SK-N-SH treated with all-trans-retinoic acid at 6 μM for 48 hours (cell line): ENCODE measurements around the gene KRTAP17-1.

ENCODE experiments used
- ATAC-seq: fragments of 200-7000 bp; cut with Tn5 transposase; 3 replicates; pipeline ENCODE4 v1.9.1; 2020; ENCODE audit warnings: mild to moderate bottlenecking, moderate library complexity
- ARNTL ChIP-seq: fragments of 450-650 bp; formaldehyde crosslinking; IDR thresholded peaks from 2 replicates; pipeline ENCODE4 v1.5.0; 2020; ENCODE audit warnings: low read depth, mild to moderate bottlenecking, moderate library complexity, borderline replicate concordance
- ESRRG ChIP-seq: fragments of 250-450 bp; sonication (Bioruptor Pico); IDR thresholded peaks from 2 replicates; pipeline ENCODE4 v1.6.1; 2021; ENCODE audit warnings: mild to moderate bottlenecking
- GLIS3 ChIP-seq: fragments of 250-450 bp; sonication (Bioruptor Pico); IDR thresholded peaks from 2 replicates; pipeline ENCODE4 v1.5.0; 2020; ENCODE audit warnings: mild to moderate bottlenecking, moderate library complexity
- ISL1 ChIP-seq: fragments of 250-450 bp; sonication (Bioruptor Pico); IDR thresholded peaks from 2 replicates; pipeline ENCODE4 v2.1.2; 2022; ENCODE audit warnings: mild to moderate bottlenecking, moderate library complexity
- OSR1 ChIP-seq: fragments of 250-450 bp; sonication (Bioruptor Pico); IDR thresholded peaks from 2 replicates; pipeline ENCODE4 v1.8.0; 2022; ENCODE audit warnings: moderate library complexity, mild to moderate bottlenecking, inconsistent platforms
- SNAI2 ChIP-seq: fragments of 250-450 bp; sonication (Bioruptor Pico); IDR thresholded peaks from 2 replicates; pipeline ENCODE4 v1.5.0; 2020; ENCODE audit warnings: mild to moderate bottlenecking, moderate library complexity
- TCF4 ChIP-seq: fragments of 250-450 bp; sonication (Bioruptor Pico); IDR thresholded peaks from 2 replicates; pipeline ENCODE4 v1.8.0; 2021; ENCODE audit warnings: mild to moderate bottlenecking, moderate library complexity, borderline replicate concordance
- TOX ChIP-seq: fragments of 250-450 bp; sonication (Bioruptor Pico); IDR thresholded peaks from 2 replicates; pipeline ENCODE4 v1.8.0; 2021; ENCODE audit warnings: mild to moderate bottlenecking, moderate library complexity, borderline replicate concordance
- ZC3H10 ChIP-seq: fragments of 250-450 bp; sonication (Bioruptor Pico); IDR thresholded peaks from 2 replicates; pipeline ENCODE4 v1.5.1; 2021; ENCODE audit warnings: mild to moderate bottlenecking, moderate library complexity
- ZFP3 ChIP-seq: fragments of 250-450 bp; sonication (Bioruptor Pico); IDR thresholded peaks from 2 replicates; pipeline ENCODE4 v1.5.0; 2020; ENCODE audit warnings: mild to moderate bottlenecking, moderate library complexity
- ZFP30 ChIP-seq: fragments of 450-650 bp; formaldehyde crosslinking; IDR thresholded peaks from 2 replicates; pipeline ENCODE4 v1.5.0; 2022; ENCODE audit warnings: mild to moderate bottlenecking, moderate library complexity
- ZNF70 ChIP-seq: fragments of 450-650 bp; formaldehyde crosslinking; IDR thresholded peaks from 2 replicates; pipeline ENCODE4 v1.5.0; 2020; ENCODE audit warnings: mild to moderate bottlenecking, moderate library complexity
- TF ChIP-seq, protein P1 (sequence below): fragments of 250-450 bp; sonication (Bioruptor Pico); IDR thresholded peaks from 2 replicates; pipeline ENCODE4 v1.8.0; 2020; ENCODE audit warnings: mild to moderate bottlenecking, moderate library complexity, borderline replicate concordance
- TF ChIP-seq, protein P2 (sequence below): fragments of 250-450 bp; sonication (Bioruptor Pico); IDR thresholded peaks from 2 replicates; pipeline ENCODE4 v1.5.1; 2021; ENCODE audit warnings: mild to moderate bottlenecking, moderate library complexity
- TF ChIP-seq, protein P3 (sequence below): fragments of 250-450 bp; sonication (Bioruptor Pico); IDR thresholded peaks from 2 replicates; pipeline ENCODE4 v1.5.0; 2020; ENCODE audit warnings: mild to moderate bottlenecking, moderate library complexity
- TF ChIP-seq, protein P4 (sequence below): fragments of 250-450 bp; sonication (Bioruptor Pico); IDR thresholded peaks from 2 replicates; pipeline ENCODE4 v1.5.1; 2020; ENCODE audit warnings: low read depth, mild to moderate bottlenecking, moderate library complexity
- TF ChIP-seq, protein P5 (sequence below): fragments of 250-450 bp; sonication (Bioruptor Pico); IDR thresholded peaks from 2 replicates; pipeline ENCODE4 v1.8.0; 2021; ENCODE audit warnings: low read depth, mild to moderate bottlenecking, moderate library complexity, borderline replicate concordance

The KRTAP17-1 gene

DNA sequence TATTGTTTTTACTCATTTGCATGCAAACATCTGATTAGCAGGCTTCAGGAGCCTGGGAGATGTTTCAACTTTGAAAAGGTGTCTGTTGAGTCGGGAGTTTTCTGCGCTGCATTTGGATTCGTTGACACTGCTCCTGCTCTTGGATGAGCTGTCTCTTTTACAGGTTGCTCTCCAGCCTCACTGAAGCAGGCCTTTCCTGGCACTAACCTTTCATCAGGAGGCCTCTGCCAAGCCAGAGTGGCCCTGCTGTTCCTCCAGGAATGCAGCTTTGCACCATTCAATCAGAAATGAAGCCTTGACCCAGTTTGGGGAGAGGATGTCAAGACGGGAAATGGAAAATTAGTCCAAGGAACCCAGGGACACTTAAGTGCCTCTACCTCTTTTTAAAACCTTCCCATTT is 12.5 kb downstream of the KRTAP17-1 start:
- TF ChIP-seq, protein P1, sequence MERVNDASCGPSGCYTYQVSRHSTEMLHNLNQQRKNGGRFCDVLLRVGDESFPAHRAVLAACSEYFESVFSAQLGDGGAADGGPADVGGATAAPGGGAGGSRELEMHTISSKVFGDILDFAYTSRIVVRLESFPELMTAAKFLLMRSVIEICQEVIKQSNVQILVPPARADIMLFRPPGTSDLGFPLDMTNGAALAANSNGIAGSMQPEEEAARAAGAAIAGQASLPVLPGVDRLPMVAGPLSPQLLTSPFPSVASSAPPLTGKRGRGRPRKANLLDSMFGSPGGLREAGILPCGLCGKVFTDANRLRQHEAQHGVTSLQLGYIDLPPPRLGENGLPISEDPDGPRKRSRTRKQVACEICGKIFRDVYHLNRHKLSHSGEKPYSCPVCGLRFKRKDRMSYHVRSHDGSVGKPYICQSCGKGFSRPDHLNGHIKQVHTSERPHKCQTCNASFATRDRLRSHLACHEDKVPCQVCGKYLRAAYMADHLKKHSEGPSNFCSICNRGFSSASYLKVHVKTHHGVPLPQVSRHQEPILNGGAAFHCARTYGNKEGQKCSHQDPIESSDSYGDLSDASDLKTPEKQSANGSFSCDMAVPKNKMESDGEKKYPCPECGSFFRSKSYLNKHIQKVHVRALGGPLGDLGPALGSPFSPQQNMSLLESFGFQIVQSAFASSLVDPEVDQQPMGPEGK (CRISPR knock-in tag): no peak
- TF ChIP-seq, protein P2, sequence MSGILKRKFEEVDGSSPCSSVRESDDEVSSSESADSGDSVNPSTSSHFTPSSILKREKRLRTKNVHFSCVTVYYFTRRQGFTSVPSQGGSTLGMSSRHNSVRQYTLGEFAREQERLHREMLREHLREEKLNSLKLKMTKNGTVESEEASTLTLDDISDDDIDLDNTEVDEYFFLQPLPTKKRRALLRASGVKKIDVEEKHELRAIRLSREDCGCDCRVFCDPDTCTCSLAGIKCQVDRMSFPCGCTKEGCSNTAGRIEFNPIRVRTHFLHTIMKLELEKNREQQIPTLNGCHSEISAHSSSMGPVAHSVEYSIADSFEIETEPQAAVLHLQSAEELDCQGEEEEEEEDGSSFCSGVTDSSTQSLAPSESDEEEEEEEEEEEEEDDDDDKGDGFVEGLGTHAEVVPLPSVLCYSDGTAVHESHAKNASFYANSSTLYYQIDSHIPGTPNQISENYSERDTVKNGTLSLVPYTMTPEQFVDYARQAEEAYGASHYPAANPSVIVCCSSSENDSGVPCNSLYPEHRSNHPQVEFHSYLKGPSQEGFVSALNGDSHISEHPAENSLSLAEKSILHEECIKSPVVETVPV: no peak
- TF ChIP-seq ISL1 (CRISPR knock-in tag) (no peak), SNAI2 (CRISPR knock-in tag) (no peak), TCF4 (CRISPR knock-in tag) (no peak), ARNTL (CRISPR knock-in tag) (no peak), ZFP30 (CRISPR knock-in tag) (no peak), ESRRG (CRISPR knock-in tag) (no peak), ZNF70 (CRISPR knock-in tag) (no peak), ZFP3 (CRISPR knock-in tag) (no peak)
- TF ChIP-seq, protein P3, sequence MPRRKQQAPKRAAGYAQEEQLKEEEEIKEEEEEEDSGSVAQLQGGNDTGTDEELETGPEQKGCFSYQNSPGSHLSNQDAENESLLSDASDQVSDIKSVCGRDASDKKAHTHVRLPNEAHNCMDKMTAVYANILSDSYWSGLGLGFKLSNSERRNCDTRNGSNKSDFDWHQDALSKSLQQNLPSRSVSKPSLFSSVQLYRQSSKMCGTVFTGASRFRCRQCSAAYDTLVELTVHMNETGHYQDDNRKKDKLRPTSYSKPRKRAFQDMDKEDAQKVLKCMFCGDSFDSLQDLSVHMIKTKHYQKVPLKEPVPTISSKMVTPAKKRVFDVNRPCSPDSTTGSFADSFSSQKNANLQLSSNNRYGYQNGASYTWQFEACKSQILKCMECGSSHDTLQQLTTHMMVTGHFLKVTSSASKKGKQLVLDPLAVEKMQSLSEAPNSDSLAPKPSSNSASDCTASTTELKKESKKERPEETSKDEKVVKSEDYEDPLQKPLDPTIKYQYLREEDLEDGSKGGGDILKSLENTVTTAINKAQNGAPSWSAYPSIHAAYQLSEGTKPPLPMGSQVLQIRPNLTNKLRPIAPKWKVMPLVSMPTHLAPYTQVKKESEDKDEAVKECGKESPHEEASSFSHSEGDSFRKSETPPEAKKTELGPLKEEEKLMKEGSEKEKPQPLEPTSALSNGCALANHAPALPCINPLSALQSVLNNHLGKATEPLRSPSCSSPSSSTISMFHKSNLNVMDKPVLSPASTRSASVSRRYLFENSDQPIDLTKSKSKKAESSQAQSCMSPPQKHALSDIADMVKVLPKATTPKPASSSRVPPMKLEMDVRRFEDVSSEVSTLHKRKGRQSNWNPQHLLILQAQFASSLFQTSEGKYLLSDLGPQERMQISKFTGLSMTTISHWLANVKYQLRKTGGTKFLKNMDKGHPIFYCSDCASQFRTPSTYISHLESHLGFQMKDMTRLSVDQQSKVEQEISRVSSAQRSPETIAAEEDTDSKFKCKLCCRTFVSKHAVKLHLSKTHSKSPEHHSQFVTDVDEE (CRISPR knock-in tag): no peak
- TF ChIP-seq, all 23 proteins: peak for 0
- no peak for ATAC-seq

DNA sequence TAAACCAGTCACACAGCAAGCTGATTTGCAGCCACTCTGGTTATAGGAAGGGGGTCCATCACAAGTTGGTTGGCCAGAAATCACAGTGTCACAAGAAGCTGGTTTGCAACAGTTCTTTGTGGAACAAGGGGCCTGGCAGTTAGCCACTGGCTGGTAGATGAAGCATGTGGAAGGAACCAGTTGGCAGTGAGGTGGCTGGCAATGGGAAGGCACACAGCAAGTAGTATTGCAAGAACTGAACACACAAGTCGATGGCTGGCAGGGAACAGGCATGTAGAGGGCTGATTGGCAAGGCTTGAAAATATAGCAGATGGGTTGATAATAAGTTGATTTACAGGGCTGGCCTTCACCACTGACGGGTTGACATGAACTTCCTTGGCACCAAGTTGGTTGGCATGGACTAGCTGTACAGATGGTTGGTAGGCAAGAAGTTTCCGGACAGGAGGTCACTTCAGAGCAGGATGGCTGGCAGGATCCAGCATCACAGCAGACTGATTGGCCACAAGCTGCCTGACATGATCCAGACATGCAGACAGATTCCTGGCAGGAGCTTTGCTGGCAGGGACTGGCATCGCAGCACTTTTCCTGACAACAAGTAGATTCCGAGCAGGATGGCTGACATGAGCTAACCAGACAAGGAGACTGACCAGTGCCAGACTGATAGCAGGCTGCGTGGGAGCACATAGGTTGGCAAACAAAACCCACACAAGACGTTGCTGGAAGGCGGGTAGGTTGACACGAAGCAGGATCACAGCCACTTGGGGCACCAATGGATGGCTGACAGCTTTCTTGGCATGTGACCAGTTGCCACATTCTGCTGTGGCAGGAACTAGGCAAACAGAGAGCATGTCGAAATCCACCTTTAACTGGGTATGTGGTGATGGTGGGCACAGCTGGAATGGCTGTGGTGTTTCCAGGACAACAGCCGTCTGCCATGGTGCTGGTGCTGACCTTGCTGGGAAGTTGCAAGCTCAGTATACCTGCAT is 13.3 kb downstream of the KRTAP17-1 start, which contains the start of gene KRTAP29-1:
Gene KRTAP29-1 (minus strand): TSS at position 936 of the 986 bp plus-strand sequence. CDS start 0 bp downstream, at position 936.
- no peak; the same call in 2 of the 3 replicates for ATAC-seq
- TF ChIP-seq, protein P4, sequence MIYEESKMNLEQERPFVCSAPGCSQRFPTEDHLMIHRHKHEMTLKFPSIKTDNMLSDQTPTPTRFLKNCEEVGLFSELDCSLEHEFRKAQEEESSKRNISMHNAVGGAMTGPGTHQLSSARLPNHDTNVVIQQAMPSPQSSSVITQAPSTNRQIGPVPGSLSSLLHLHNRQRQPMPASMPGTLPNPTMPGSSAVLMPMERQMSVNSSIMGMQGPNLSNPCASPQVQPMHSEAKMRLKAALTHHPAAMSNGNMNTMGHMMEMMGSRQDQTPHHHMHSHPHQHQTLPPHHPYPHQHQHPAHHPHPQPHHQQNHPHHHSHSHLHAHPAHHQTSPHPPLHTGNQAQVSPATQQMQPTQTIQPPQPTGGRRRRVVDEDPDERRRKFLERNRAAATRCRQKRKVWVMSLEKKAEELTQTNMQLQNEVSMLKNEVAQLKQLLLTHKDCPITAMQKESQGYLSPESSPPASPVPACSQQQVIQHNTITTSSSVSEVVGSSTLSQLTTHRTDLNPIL (CRISPR knock-in tag): no peak
- TF ChIP-seq, protein P3 (CRISPR knock-in tag): no peak
- TF ChIP-seq TOX (CRISPR knock-in tag) (no peak), SNAI2 (CRISPR knock-in tag) (no peak), ZC3H10 (CRISPR knock-in tag) (no peak), ESRRG (CRISPR knock-in tag) (no peak), ZNF70 (CRISPR knock-in tag) (no peak), OSR1 (CRISPR knock-in tag) (no peak), GLIS3 (CRISPR knock-in tag) (no peak), ZFP3 (CRISPR knock-in tag) (no peak), ISL1 (CRISPR knock-in tag) (no peak), TCF4 (CRISPR knock-in tag) (no peak)
- TF ChIP-seq, protein P5, sequence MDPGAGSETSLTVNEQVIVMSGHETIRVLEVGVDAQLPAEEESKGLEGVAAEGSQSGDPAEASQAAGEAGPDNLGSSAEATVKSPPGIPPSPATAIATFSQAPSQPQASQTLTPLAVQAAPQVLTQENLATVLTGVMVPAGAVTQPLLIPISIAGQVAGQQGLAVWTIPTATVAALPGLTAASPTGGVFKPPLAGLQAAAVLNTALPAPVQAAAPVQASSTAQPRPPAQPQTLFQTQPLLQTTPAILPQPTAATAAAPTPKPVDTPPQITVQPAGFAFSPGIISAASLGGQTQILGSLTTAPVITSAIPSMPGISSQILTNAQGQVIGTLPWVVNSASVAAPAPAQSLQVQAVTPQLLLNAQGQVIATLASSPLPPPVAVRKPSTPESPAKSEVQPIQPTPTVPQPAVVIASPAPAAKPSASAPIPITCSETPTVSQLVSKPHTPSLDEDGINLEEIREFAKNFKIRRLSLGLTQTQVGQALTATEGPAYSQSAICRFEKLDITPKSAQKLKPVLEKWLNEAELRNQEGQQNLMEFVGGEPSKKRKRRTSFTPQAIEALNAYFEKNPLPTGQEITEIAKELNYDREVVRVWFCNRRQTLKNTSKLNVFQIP: no peak
- TF ChIP-seq, protein P1 (CRISPR knock-in tag): no peak
